Mononuclear cell (primary cell): ENCODE data around the gene TAB2. TPM values are rescaled to one million over a fixed set of nuclear protein-coding genes. Genes with fewer than 3 reads are reported as not detected.
"Not testable (repeated sequence)": the region's sequence is repeated elsewhere in the genome, so short reads cannot be mapped to it uniquely, and the experiment has no call there.

ENCODE experiments used
- H3K27me3 ChIP-seq: 2 replicates; pipeline ENCODE4 v1.6.0; 2011; ENCODE audit warnings: low read length, control low read depth; ENCODE audit not compliant: insufficient read depth
- H3K4me1 ChIP-seq: 2 replicates; pipeline ENCODE4 v1.5.1; 2011; ENCODE audit warnings: mild to moderate bottlenecking, low read length, control low read depth; ENCODE audit not compliant: insufficient read depth
- H3K4me3 ChIP-seq: 2 replicates; pipeline ENCODE4 v1.5.1; 2011; ENCODE audit warnings: mild to moderate bottlenecking, low read length, moderate library complexity
- H3K9me3 ChIP-seq: 2 replicates; pipeline ENCODE4 v1.5.1; 2011; ENCODE audit warnings: low read depth, mild to moderate bottlenecking, control low read depth, low read length
- total RNA-seq: library from RNA; depleted of rRNA; stranded (reverse); fragments of >200 nt; gene quantifications from one replicate; pipeline ENCODE4 v1.2.3, GENCODE V29; 2012

TAB2 gene
- total RNA-seq, 1 donor: 118 TPM

GRCh38 chr6:149335924-149336608 is 18.6 kb downstream of the TAB2 start:
- H3K27me3 ChIP-seq: no peaks in the 10 kb centered on the region

GRCh38 chr6:149336609-149336928 is 19.1 kb downstream of the TAB2 start:
- H3K27me3 ChIP-seq: no peaks in the 10 kb centered on the region
- no peaks in the 10 kb centered on the region for H3K9me3 ChIP-seq
- peaks cover 40% of the 10 kb centered on the region for H3K4me1 ChIP-seq
- H3K4me3 ChIP-seq: no peak overlapping the region

More at GRCh38 chr6:149335924-149336608, 18.6 kb downstream of the TAB2 start:
- peaks cover 40% of the 10 kb centered on the region for H3K4me1 ChIP-seq
- H3K9me3 ChIP-seq: no peaks in the 10 kb centered on the region
- no peak overlapping the region for H3K4me3 ChIP-seq

- H3K27me3 ChIP-seq: no peaks in the 10 kb centered on the region
- no peaks in the 10 kb centered on the region for H3K9me3 ChIP-seq
- peaks cover 40% of the 10 kb centered on the region for H3K4me1 ChIP-seq
- H3K4me3 ChIP-seq: no peak overlapping the region
Observed at GRCh38 chr6:149337320-149337719, 19.8 kb downstream of the TAB2 start.

GRCh38 chr6:149340200-149340599 is 22.7 kb downstream of the TAB2 start:
- Histone ChIP-seq H3K4me3 (no peak overlapping the region), H3K27me3 (no peaks in the 10 kb centered on the region), H3K4me1 (peaks cover 39% of the 10 kb centered on the region), H3K9me3 (no peaks in the 10 kb centered on the region)

- peaks cover 26% of the 10 kb centered on the region for H3K4me1 ChIP-seq
- no peaks in the 10 kb centered on the region for H3K27me3 ChIP-seq
- H3K4me3 ChIP-seq: no peak overlapping the region
- H3K9me3 ChIP-seq: no peaks in the 10 kb centered on the region
Observed at GRCh38 chr6:149342525-149342924, 25.0 kb downstream of the TAB2 start.

GRCh38 chr6:149343501-149343900 is 26.0 kb downstream of the TAB2 start:
- Histone ChIP-seq H3K4me3 (no peak overlapping the region), H3K27me3 (no peaks in the 10 kb centered on the region), H3K4me1 (peaks cover 26% of the 10 kb centered on the region), H3K9me3 (no peaks in the 10 kb centered on the region)

- peaks cover 31% of the 10 kb centered on the region for H3K4me1 ChIP-seq
Observed at GRCh38 chr6:149346078-149346477, 28.6 kb downstream of the TAB2 start.

GRCh38 chr6:149347067-149347466 is 29.6 kb downstream of the TAB2 start:
- Histone ChIP-seq H3K27me3 (no peaks in the 10 kb centered on the region), H3K4me3 (no peak overlapping the region), H3K9me3 (no peaks in the 10 kb centered on the region), H3K4me1 (peaks cover 25% of the 10 kb centered on the region)

More at GRCh38 chr6:149346078-149346477, 28.6 kb downstream of the TAB2 start:
- H3K27me3 ChIP-seq: no peaks in the 10 kb centered on the region
- H3K4me3 ChIP-seq: no peak overlapping the region
- no peaks in the 10 kb centered on the region for H3K9me3 ChIP-seq

GRCh38 chr6:149349279-149349678 is 31.8 kb downstream of the TAB2 start:
- H3K9me3 ChIP-seq, H3K4me3 ChIP-seq, H3K4me1 ChIP-seq, H3K27me3 ChIP-seq: not testable (repeated sequence)

- Histone ChIP-seq H3K27me3 (no peaks in the 10 kb centered on the region), H3K4me1 (peaks cover 17% of the 10 kb centered on the region), H3K9me3 (no peaks in the 10 kb centered on the region), H3K4me3 (no peak overlapping the region)
Observed at GRCh38 chr6:149354009-149354408, 36.5 kb downstream of the TAB2 start.

GRCh38 chr6:149356081-149356750 is 38.7 kb downstream of the TAB2 start:
- Histone ChIP-seq H3K27me3 (no peaks in the 10 kb centered on the region), H3K4me3 (no peak overlapping the region), H3K9me3 (no peaks in the 10 kb centered on the region), H3K4me1 (peaks cover 19% of the 10 kb centered on the region)

GRCh38 chr6:149357726-149358538 is 40.4 kb downstream of the TAB2 start:
- Histone ChIP-seq H3K9me3 (no peaks in the 10 kb centered on the region), H3K27me3 (no peaks in the 10 kb centered on the region), H3K4me3 (no peak overlapping the region), H3K4me1 (peaks cover 22% of the 10 kb centered on the region)

- peaks cover 27% of the 10 kb centered on the region for H3K4me1 ChIP-seq
- H3K9me3 ChIP-seq: no peaks in the 10 kb centered on the region
- H3K4me3 ChIP-seq: no peak overlapping the region
- H3K27me3 ChIP-seq: no peaks in the 10 kb centered on the region
Observed at GRCh38 chr6:149359440-149359839, 41.9 kb downstream of the TAB2 start.

GRCh38 chr6:149360536-149360935 is 43.0 kb downstream of the TAB2 start:
- Histone ChIP-seq H3K4me1 (peaks cover 27% of the 10 kb centered on the region), H3K9me3 (no peaks in the 10 kb centered on the region), H3K27me3 (no peaks in the 10 kb centered on the region), H3K4me3 (no peak overlapping the region)

GRCh38 chr6:149362289-149362688 is 44.8 kb downstream of the TAB2 start:
- Histone ChIP-seq H3K4me1 (peaks cover 22% of the 10 kb centered on the region), H3K27me3 (no peaks in the 10 kb centered on the region), H3K9me3 (no peaks in the 10 kb centered on the region), H3K4me3 (no peak overlapping the region)
